Erythroblast (primary cell): ENCODE data around the gene LBX2.

ENCODE experiments used
- GATA1 ChIP-seq: IDR thresholded peaks from 2 replicates; pipeline ENCODE4 v1.6.1; 2011; ENCODE audit warnings: low read depth, mild to moderate bottlenecking, control low read depth, low read length, moderate library complexity
- POLR2A ChIP-seq: IDR thresholded peaks from 2 replicates; pipeline ENCODE4 v1.6.1; 2011; ENCODE audit warnings: mild to moderate bottlenecking, low read length

- TF ChIP-seq POLR2A (no peak), GATA1 (no peak)
Measured at GRCh38 chr2:74448771-74449170, 50.6 kb downstream of the LBX2 start.
